Left renal cortex interstitium (tissue), 4 donors: ENCODE results near the gene CLIP4. TPM values are rescaled to one million over a fixed set of nuclear protein-coding genes. Genes with fewer than 3 reads are reported as not detected.
A peak's percentile ranks its signal among the peaks of the same experiment; 100 is the strongest.

Source experiments
- DNase-seq, 4 donors: peaks; one replicate each; pipeline ENCODE4 v3.0.0-alpha.2; 2013; ENCODE audit warnings: low read depth in 4 of 4, low spot score in 2 of 4, missing footprints in 1 of 4
- polyA plus RNA-seq, 4 donors: library from polyadenylated mRNA; unstranded; fragments of 120-200 nt; gene quantifications; one replicate each; pipeline ENCODE4 v1.2.1, GENCODE V29; 2013; ENCODE audit not compliant: insufficient read length in 4 of 4

Gene CLIP4
- polyA plus RNA-seq, 4 donors: 13.8 to 26.2 (median 18.1) TPM

GRCh38 chr2:29218071-29218470 is 102.9 kb downstream of the CLIP4 start:
- DNase-seq: no peak

GRCh38 chr2:29218550-29219125 is 103.4 kb downstream of the CLIP4 start:
- DNase-seq: no peak

GRCh38 chr2:29219374-29219773 is 104.2 kb downstream of the CLIP4 start:
- DNase-seq: no peak

GRCh38 chr2:29220506-29221270 is 105.5 kb downstream of the CLIP4 start:
- DNase-seq: no peak

- DNase-seq: no peak
Observed at GRCh38 chr2:29222381-29223179, 107.4 kb downstream of the CLIP4 start.

- no peak for DNase-seq
Observed at GRCh38 chr2:29223257-29223656, 108.0 kb downstream of the CLIP4 start.

- no peak for DNase-seq
Observed at GRCh38 chr2:29223851-29224692, 108.9 kb downstream of the CLIP4 start.

GRCh38 chr2:29224693-29225551 is 109.7 kb downstream of the CLIP4 start:
- DNase-seq: no peak

- no peak for DNase-seq
Observed at GRCh38 chr2:29225814-29226213, 110.6 kb downstream of the CLIP4 start.

GRCh38 chr2:29226375-29226774 is 111.2 kb downstream of the CLIP4 start:
- no peak for DNase-seq

- no peak for DNase-seq
Observed at GRCh38 chr2:29226808-29227207, 111.6 kb downstream of the CLIP4 start.

GRCh38 chr2:29227935-29228675 is 112.9 kb downstream of the CLIP4 start:
- DNase-seq: no peak

- no peak for DNase-seq
Observed at GRCh38 chr2:29228947-29229346, 113.7 kb downstream of the CLIP4 start.

- no peak for DNase-seq
Observed at GRCh38 chr2:29229640-29230039, 114.4 kb downstream of the CLIP4 start.

GRCh38 chr2:29232041-29232440 is 116.8 kb downstream of the CLIP4 start:
- DNase-seq: no peak

- peak in 1 of 4 donors; percentile 15 for DNase-seq
Observed at GRCh38 chr2:29233428-29233827, 118.2 kb downstream of the CLIP4 start.

- DNase-seq: no peak
Observed at GRCh38 chr2:29235411-29235810, 120.2 kb downstream of the CLIP4 start.

- DNase-seq: no peak
Observed at GRCh38 chr2:29236074-29236473, 120.9 kb downstream of the CLIP4 start.

GRCh38 chr2:29238497-29238896 is 123.3 kb downstream of the CLIP4 start:
- no peak for DNase-seq
